Activated T-helper 2 cell treated with anti-CD3 and anti-CD28 coated beads, Interferon-gamma antibody, Interleukin-2, Interleukin-4, amounts not matched to agents 10 μg/mL and 5 μg/mL and 100 μg/mL, durations not matched to agents 14 hours and 24 hours and 36 hours (primary cell): ENCODE data around the gene ECSIT. TPM values are rescaled to one million over a fixed set of nuclear protein-coding genes. Genes with fewer than 3 reads are reported as not detected.
"Not testable (repeated sequence)": the region's sequence is repeated elsewhere in the genome, so short reads cannot be mapped to it uniquely, and the experiment has no call there.

Source experiments
- DNase-seq: peaks from one replicate; pipeline ENCODE4 v3.0.0; 2021; ENCODE audit warnings: low spot score
- H3K27ac Mint-ChIP-seq: one replicate; pipeline ENCODE4 v1.8.0; 2021; ENCODE audit warnings: mixed read lengths
- H3K27me3 Mint-ChIP-seq: one replicate; pipeline ENCODE4 v1.8.0; 2021; ENCODE audit warnings: low read depth, mixed read lengths
- H3K36me3 Mint-ChIP-seq: one replicate; pipeline ENCODE4 v1.8.0; 2021; ENCODE audit warnings: low read depth, mixed read lengths
- H3K4me1 Mint-ChIP-seq: one replicate; pipeline ENCODE4 v1.8.0; 2021; ENCODE audit warnings: low read depth, mixed read lengths
- H3K4me3 Mint-ChIP-seq: one replicate; pipeline ENCODE4 v1.8.0; 2021; ENCODE audit warnings: low read depth, mild to moderate bottlenecking, moderate library complexity, mixed read lengths
- H3K9me3 Mint-ChIP-seq: one replicate; pipeline ENCODE4 v1.8.0; 2021; ENCODE audit warnings: mixed read lengths
- intact Hi-C: fragments of 100-400 bp; cut with micrococcal nuclease; formaldehyde crosslinking; loops from one replicate; pipeline ENCODE4 v1.15.1; 2023
- total RNA-seq: library from RNA; stranded (reverse); gene quantifications from 2 replicates; pipeline ENCODE4 v1.2.3, GENCODE V29; 2022

ECSIT gene
- total RNA-seq, 1 donor from 2014 or later, result 42.7 TPM

DNA sequence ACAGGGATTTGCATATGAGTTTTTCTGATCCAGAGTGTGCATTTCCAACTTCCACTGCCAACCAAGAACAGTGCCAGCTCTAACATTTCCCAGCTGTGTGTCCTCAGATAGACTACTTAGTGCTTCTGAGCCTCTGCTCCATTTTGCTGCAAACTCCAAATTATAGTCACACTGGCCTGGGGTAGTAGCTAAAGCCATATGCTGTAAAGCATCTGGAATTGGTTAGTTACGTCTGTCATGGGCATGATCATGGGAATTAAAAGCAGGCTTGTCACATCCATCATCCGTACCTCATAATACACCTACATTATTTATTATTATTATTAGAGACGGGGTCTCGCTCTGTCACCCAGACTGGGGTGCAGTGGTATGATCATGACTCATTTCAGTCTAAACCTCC is 55.2 kb downstream of the ECSIT start:
- Mint-ChIP-seq H3K4me1 (no peaks in the 10 kb centered on the region), H3K4me3 (no peak overlapping the region), H3K9me3 (no peaks in the 10 kb centered on the region), H3K27ac (no peak overlapping the region), H3K36me3 (no peaks in the 10 kb centered on the region), H3K27me3 (peaks cover 30% of the 10 kb centered on the region)
- intact Hi-C loops, result no loop called here
- DNase-seq, result no peak

DNA sequence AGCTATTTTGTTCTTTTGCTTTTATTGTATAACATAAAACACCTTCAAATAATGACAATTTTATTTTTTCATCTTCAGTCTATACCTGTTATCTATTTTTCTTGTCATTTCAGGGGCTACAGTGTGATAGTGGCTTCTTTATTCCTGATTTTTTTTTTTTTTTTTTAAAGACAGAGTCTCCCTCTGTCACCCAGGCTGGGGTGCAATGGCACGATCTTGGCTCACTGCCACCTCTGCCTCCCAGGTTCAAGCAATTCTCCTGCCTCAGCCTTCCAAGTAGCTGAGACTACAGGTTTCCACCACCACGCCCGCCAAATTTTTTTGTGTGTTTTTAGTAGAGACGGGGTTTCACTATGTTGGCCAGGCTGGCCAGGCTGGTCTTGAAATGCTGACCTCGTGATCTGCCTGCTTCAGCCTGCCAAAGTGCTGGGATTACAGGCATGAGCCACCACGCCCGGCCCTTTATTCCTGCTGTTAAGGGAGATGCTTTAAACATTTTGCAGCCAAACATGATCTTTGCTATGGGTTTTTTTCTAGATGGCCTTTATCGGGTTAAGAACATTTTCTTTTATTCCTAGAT is 60.6 kb downstream of the ECSIT start:
- DNase-seq, H3K27me3 Mint-ChIP-seq, intact Hi-C loops, H3K9me3 Mint-ChIP-seq, H3K27ac Mint-ChIP-seq, H3K4me1 Mint-ChIP-seq, H3K4me3 Mint-ChIP-seq, H3K36me3 Mint-ChIP-seq: not testable (repeated sequence)

DNA sequence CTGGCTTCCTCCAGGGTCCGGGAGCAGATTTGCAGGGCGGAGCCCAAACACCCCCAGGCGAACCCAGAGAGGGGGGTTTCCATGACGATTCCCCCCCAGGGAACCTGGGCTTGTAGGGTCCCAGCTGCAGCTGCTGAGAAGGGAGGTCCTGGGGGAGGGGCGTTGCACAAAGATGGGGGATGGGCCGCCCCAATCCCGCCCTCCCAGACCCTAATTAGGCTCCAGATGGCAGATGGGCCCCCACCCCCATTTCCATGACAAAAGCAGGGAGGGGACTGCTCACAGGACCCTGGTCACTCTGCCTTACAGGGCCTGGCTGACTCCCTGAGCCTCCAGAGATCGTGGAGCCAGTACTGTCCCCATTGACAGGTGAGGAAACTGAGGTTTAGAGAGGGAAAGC is 63.3 kb downstream of the ECSIT start:
- Mint-ChIP-seq H3K4me1 (no peaks in the 10 kb centered on the region), H3K9me3 (no peaks in the 10 kb centered on the region), H3K27ac (no peak overlapping the region), H3K36me3 (no peaks in the 10 kb centered on the region), H3K4me3 (no peak overlapping the region), H3K27me3 (no peaks in the 10 kb centered on the region)
- intact Hi-C loops, result no loop called here
- DNase-seq, result no peak

DNA sequence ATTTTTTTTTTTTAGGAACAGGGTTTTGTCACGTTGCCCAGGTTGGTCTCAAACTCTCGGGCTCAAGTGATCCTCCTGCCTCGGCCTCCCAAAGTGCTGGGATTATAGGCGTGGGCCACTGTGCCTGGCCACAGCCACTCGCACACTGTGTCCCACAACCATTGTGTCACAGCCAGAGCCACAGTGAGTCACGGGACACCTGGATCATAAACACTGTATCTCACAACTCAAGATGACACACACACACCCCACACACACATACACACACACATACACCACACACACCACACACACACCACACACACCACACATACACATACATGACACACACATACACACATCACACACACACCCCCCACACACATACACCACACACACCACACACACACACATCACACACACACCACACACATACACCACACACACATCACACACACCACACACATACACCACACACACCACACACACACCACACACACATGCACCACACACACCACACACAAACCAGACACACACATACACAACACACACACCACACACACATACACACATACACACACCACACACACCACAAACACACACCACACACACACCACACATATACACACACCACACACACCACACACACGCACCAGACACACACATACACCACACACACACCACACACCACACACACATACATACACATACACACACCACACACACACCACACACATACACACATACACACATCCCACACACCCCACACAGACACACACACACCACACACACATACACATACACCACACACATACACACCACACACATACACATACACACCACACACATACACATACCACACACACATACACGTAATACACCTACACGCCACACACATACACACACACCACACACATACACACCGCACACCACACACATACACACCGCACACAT is 64.3 kb downstream of the ECSIT start:
- Mint-ChIP-seq H3K27ac (no peak overlapping the region), H3K27me3 (no peaks in the 10 kb centered on the region), H3K9me3 (no peaks in the 10 kb centered on the region), H3K4me3 (no peak overlapping the region), H3K36me3 (no peaks in the 10 kb centered on the region), H3K4me1 (no peaks in the 10 kb centered on the region)
- DNase-seq, result no peak
- intact Hi-C loops, result no loop called here

DNA sequence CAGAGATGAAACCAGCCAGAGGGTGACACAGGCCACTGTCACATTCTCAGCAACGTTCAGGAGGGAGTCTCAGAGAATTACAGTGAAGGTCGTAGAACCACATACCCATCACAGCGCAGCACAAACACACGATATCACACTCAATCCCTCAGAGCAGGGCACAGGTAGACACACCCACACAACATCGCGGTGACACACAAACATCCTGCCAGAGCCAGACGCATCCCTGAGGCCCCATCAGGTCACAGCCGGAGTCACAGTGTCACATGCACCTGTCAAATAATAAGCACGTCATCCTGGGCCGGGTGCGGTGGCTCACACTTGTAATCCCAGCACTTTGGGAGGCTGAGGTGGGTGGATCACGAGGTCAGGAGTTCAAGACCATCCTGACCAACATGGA is 65.5 kb downstream of the ECSIT start:
- no peaks in the 10 kb centered on the region for H3K4me1 Mint-ChIP-seq
- H3K36me3 Mint-ChIP-seq, result no peaks in the 10 kb centered on the region
- no peak overlapping the region for H3K27ac Mint-ChIP-seq
- no peaks in the 10 kb centered on the region for H3K9me3 Mint-ChIP-seq
- no peak for DNase-seq
- H3K27me3 Mint-ChIP-seq, result no peaks in the 10 kb centered on the region
- no peak overlapping the region for H3K4me3 Mint-ChIP-seq
- intact Hi-C loops, result no loop called here

DNA sequence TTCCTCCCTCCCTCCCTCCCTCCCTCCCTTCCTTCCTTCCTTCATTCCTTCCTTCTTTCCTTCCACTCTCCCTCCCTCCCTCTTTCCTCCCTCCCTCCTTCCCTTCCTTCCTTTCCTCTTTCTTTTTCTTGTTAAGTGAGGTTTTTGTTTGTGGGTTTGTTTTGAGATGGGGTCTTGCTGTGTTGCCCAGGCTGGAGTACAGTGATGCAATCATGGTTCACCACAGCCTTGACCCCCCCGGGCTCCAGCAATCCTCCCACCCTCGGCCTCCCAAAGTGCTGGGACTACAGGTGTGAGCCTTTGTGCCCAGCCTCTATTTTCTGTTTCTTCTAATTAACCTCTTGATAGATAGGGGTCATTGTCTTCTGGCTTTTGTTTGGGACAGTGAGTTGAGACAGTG is 67.5 kb downstream of the ECSIT start:
- no peaks in the 10 kb centered on the region for H3K9me3 Mint-ChIP-seq
- no peaks in the 10 kb centered on the region for H3K4me1 Mint-ChIP-seq
- no peaks in the 10 kb centered on the region for H3K36me3 Mint-ChIP-seq
- no peak overlapping the region for H3K4me3 Mint-ChIP-seq
- H3K27ac Mint-ChIP-seq, result no peak overlapping the region
- no peak for DNase-seq
- no peaks in the 10 kb centered on the region for H3K27me3 Mint-ChIP-seq
- intact Hi-C loops, result no loop called here

DNA sequence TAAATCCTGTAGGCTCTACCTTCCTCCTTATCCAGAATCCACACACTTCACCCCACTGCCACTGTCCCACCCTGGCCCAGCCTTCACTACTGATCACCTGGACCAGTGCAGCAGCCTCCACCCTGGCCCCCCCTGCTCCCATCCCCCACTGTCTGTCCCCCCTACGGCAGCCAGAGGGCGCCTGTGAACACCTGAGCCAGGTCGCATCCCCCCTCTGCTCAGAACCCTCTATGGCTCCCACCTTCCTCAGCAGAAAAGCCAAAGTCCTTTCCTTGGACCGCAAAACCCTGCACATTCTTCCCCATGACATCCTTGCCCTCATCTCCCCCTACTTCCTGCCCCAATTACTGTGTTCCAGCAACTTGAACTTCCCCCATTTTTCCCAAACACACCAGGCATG is 68.7 kb downstream of the ECSIT start:
- H3K4me3 Mint-ChIP-seq, result no peak overlapping the region
- no peak for DNase-seq
- H3K9me3 Mint-ChIP-seq, result no peaks in the 10 kb centered on the region
- H3K4me1 Mint-ChIP-seq, result no peaks in the 10 kb centered on the region
- no peaks in the 10 kb centered on the region for H3K27me3 Mint-ChIP-seq
- H3K36me3 Mint-ChIP-seq, result no peaks in the 10 kb centered on the region
- intact Hi-C loops, result no loop called here
- no peak overlapping the region for H3K27ac Mint-ChIP-seq

DNA sequence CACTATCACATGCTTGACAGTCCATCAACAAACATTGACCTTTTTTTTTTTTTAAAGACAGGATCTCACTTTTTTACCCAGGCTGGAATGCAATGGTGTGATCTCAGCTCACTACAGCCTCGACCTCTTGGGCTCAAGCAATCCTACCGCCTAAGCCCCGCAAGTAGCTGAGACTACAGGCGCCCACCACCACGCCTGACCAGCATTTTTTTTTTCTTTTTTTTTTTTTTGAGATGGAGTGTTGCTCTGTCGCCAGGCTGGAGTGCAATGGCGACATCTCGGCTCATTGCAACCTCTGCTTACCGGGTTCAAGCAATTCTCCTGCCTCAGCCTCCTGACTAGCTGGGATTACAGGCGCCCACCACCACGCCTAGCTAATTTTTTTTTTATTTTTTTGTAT is 70.0 kb downstream of the ECSIT start:
- H3K4me3 Mint-ChIP-seq, H3K4me1 Mint-ChIP-seq, H3K9me3 Mint-ChIP-seq, DNase-seq, H3K27ac Mint-ChIP-seq, H3K36me3 Mint-ChIP-seq, intact Hi-C loops, H3K27me3 Mint-ChIP-seq: not testable (repeated sequence)

DNA sequence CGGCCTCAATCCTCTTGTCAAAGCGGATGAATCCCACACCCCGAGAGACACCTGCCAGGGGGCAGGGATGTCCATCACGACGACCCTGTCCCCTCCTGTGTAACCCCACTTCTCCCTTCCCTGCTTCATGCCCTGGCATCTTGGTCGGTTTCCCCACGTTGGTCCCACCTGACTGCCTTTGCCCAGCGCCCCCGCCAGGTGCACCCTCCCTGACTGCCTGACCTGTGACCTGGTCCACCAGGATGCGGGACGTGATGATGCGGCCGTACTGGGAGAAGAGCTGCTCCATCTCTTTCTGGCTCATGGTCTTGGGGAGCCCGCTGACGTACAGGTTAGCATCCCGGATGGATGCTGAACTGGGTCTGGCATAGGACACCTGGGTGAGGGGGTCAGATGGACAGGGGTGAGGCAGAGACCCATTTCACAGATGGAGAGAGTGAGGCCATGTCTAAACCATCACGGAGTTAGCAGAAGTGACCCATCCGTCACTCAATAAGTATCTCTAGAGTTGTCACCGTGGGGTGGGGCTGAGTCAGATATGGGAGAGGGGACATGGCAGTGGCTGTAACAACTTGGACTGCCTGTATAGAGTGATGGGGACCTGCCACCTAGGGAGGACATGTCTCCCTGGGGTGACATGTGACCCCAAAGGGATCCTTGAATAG is 70.6 kb downstream of the ECSIT start:
- Mint-ChIP-seq H3K27me3 (no peaks in the 10 kb centered on the region), H3K9me3 (no peaks in the 10 kb centered on the region), H3K36me3 (no peaks in the 10 kb centered on the region), H3K27ac (no peak overlapping the region), H3K4me1 (no peaks in the 10 kb centered on the region), H3K4me3 (no peak overlapping the region)
- intact Hi-C loops, result no loop called here
- DNase-seq, result no peak

DNA sequence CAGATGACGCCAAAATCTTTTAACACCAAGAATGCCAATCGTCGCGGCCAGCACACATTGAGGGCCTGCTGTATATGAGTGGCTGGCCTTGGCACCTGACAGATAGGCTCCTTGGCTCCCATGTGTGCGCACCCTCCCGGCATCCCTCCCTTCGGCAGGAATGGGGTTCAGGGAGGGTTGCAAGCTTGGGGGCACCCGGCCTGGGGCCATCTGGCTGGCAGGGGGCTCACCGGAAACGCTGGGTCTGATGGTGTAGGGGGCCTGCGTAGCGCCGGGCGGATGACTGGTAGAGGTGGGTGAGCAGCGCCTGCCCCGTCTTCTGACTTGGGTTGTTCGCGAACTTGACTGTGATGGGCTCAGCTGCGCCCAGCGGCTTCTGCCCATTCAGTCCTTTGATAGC is 71.1 kb downstream of the ECSIT start:
- no peaks in the 10 kb centered on the region for H3K4me1 Mint-ChIP-seq
- no peak overlapping the region for H3K27ac Mint-ChIP-seq
- intact Hi-C loops, result no loop called here
- no peaks in the 10 kb centered on the region for H3K27me3 Mint-ChIP-seq
- no peaks in the 10 kb centered on the region for H3K36me3 Mint-ChIP-seq
- no peak overlapping the region for H3K4me3 Mint-ChIP-seq
- DNase-seq, result no peak
- no peaks in the 10 kb centered on the region for H3K9me3 Mint-ChIP-seq

DNA sequence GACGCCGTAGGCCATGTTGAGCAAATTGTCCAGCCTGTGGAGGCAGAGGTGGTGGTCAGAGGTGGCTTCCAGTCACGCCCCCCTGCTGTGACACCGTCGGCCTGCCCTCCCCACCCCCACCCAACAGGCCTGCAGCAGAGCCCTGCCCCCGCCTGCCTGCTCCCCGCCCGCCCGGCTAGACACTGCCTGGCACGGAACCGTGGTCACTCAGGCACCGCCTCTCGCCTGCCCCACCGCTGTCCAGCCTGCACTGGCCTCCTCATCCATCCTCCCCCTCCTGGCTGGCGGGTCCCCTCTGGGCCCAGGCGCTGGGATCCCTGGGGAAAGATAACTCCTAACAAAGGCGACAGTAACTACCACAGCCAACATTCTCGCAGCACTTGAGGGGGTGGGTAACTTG is 71.8 kb downstream of the ECSIT start:
- H3K27me3 Mint-ChIP-seq, result no peaks in the 10 kb centered on the region
- intact Hi-C loops, result no loop called here
- H3K36me3 Mint-ChIP-seq, result no peaks in the 10 kb centered on the region
- no peak overlapping the region for H3K27ac Mint-ChIP-seq
- H3K4me3 Mint-ChIP-seq, result no peak overlapping the region
- H3K4me1 Mint-ChIP-seq, result no peaks in the 10 kb centered on the region
- no peak for DNase-seq
- no peaks in the 10 kb centered on the region for H3K9me3 Mint-ChIP-seq

DNA sequence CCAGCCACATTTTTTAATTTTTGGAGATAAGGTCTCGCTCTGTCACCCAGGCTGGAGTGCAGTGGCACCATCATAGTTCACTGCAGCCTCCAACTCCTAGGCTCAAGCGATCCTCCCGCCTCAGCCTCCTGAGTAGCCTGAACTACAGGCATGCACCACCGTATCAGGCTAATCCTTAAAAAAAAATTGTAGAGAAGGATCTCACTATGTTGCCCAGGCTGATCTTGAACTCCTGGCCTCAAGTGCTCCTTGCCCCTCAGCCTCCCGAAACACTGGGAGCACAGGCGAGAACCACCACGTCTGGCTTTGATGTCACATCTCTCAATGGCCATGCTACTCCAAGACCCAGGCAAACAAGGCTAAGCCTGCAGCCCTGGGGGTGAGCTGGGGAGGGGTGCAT is 72.3 kb downstream of the ECSIT start:
- no peak overlapping the region for H3K4me3 Mint-ChIP-seq
- intact Hi-C loops, result no loop called here
- no peak for DNase-seq
- no peaks in the 10 kb centered on the region for H3K4me1 Mint-ChIP-seq
- no peaks in the 10 kb centered on the region for H3K27me3 Mint-ChIP-seq
- H3K36me3 Mint-ChIP-seq, result no peaks in the 10 kb centered on the region
- H3K27ac Mint-ChIP-seq, result no peak overlapping the region
- H3K9me3 Mint-ChIP-seq, result no peaks in the 10 kb centered on the region
